Activated CD8-positive, alpha-beta memory T cell treated with anti-CD3 and anti-CD28 coated beads for 4 hours (primary cell): ENCODE measurements around the gene ROCK2.

Experiments
- DNase-seq, 2 donors: peaks; one replicate each; pipeline ENCODE4 v3.0.0-alpha.2; 2020; ENCODE audit warnings: low read depth in 2 of 2

The ROCK2 gene

GRCh38 chr2:11154016-11154922 is 190.2 kb downstream of the ROCK2 start:
- no peak for DNase-seq

- no peak for DNase-seq
Measured at GRCh38 chr2:11152591-11152990, 191.8 kb downstream of the ROCK2 start.

- DNase-seq = no peak
Measured at GRCh38 chr2:11147263-11147662, 197.2 kb downstream of the ROCK2 start.

- no peak for DNase-seq
Measured at GRCh38 chr2:11146076-11146475, 198.4 kb downstream of the ROCK2 start.

GRCh38 chr2:11145350-11145749 is 199.1 kb downstream of the ROCK2 start:
- DNase-seq = no peak

GRCh38 chr2:11144738-11145079 is 199.7 kb downstream of the ROCK2 start:
- DNase-seq = no peak

- DNase-seq = no peak
Measured at GRCh38 chr2:11144077-11144737, 200.2 kb downstream of the ROCK2 start.

- no peak for DNase-seq
Measured at GRCh38 chr2:11142987-11143386, 201.4 kb downstream of the ROCK2 start.

GRCh38 chr2:11142330-11142729 is 202.1 kb downstream of the ROCK2 start:
- no peak for DNase-seq

GRCh38 chr2:11141319-11141718 is 203.1 kb downstream of the ROCK2 start:
- DNase-seq = no peak

- no peak for DNase-seq
Measured at GRCh38 chr2:11140492-11140891, 203.9 kb downstream of the ROCK2 start.

- DNase-seq = no peak
Measured at GRCh38 chr2:11134349-11134748, 210.1 kb downstream of the ROCK2 start.

- no peak for DNase-seq
Measured at GRCh38 chr2:11133936-11134320, 210.5 kb downstream of the ROCK2 start.

GRCh38 chr2:11133238-11133935 is 211.0 kb downstream of the ROCK2 start:
- no peak for DNase-seq

GRCh38 chr2:11132036-11132671 is 212.3 kb downstream of the ROCK2 start:
- DNase-seq = no peak

- DNase-seq = no peak
Measured at GRCh38 chr2:11131166-11131920, 213.1 kb downstream of the ROCK2 start.
